DOHH2 (cell line): Measurements from ENCODE around the gene WNT3.
"Not testable (repeated sequence)": the region's sequence is repeated elsewhere in the genome, so short reads cannot be mapped to it uniquely, and the experiment has no call there.

ENCODE experiments used
- H3F3A ChIP-seq: fragments of 200-600 bp; sonication (generic), shearing (Covaris generic); 2 replicates; pipeline ENCODE4 v1.6.0; 2016; ENCODE audit warnings: antibody characterized with exemption, mild to moderate bottlenecking; ENCODE audit not compliant: control insufficient read depth, insufficient read depth
- H3K27ac ChIP-seq: fragments of 200-600 bp; sonication (generic); 2 replicates; pipeline ENCODE4 v1.5.1; 2014; ENCODE audit warnings: low read depth, mild to moderate bottlenecking, low read length, moderate library complexity
- H3K27me3 ChIP-seq: fragments of 200-600 bp; sonication (generic); 2 replicates; pipeline ENCODE4 v1.6.1; 2014; ENCODE audit warnings: mild to moderate bottlenecking, low read length, mixed read lengths; ENCODE audit not compliant: control insufficient read depth
- H3K36me3 ChIP-seq: fragments of 200-600 bp; sonication (generic); 2 replicates; pipeline ENCODE4 v1.6.1; 2014; ENCODE audit warnings: mild to moderate bottlenecking, low read length, moderate library complexity, mixed read lengths; ENCODE audit not compliant: control insufficient read depth
- H3K4me1 ChIP-seq: fragments of 200-600 bp; sonication (generic); 2 replicates; pipeline ENCODE4 v1.6.1; 2014; ENCODE audit warnings: mild to moderate bottlenecking, low read length, mixed read lengths; ENCODE audit not compliant: control insufficient read depth
- H3K4me2 ChIP-seq: fragments of 200-600 bp; sonication (generic); 2 replicates; pipeline ENCODE4 v1.6.0; 2014; ENCODE audit warnings: mild to moderate bottlenecking, low read length, moderate library complexity
- H3K4me3 ChIP-seq: fragments of 200-600 bp; sonication (generic); 2 replicates; pipeline ENCODE4 v1.5.1; 2014; ENCODE audit warnings: mild to moderate bottlenecking, low read length, mixed read lengths
- H3K79me2 ChIP-seq: fragments of 200-600 bp; sonication (generic); 2 replicates; pipeline ENCODE4 v1.6.1; 2014; ENCODE audit warnings: mild to moderate bottlenecking, low read length, mixed read lengths; ENCODE audit not compliant: control insufficient read depth
- H3K9me2 ChIP-seq: fragments of 200-600 bp; sonication (generic); replicated peaks from 2 replicates; pipeline ENCODE4 v1.6.1; 2014; ENCODE audit warnings: mild to moderate bottlenecking, low read length, mixed read lengths; ENCODE audit not compliant: control insufficient read depth
- H3K9me3 ChIP-seq: fragments of 200-600 bp; sonication (generic); 2 replicates; pipeline ENCODE4 v1.6.1; 2014; ENCODE audit warnings: antibody characterized with exemption, low read length, mixed read lengths; ENCODE audit not compliant: control insufficient read depth, insufficient read depth
- H4K20me1 ChIP-seq: fragments of 200-600 bp; sonication (generic); 2 replicates; pipeline ENCODE4 v1.6.0; 2014; ENCODE audit warnings: low read depth, mild to moderate bottlenecking, antibody characterized with exemption, low read length, moderate library complexity; ENCODE audit not compliant: control insufficient read depth, insufficient read depth
- CTCF ChIP-seq: fragments of 200-600 bp; sonication (generic); IDR thresholded peaks from one replicate; pipeline ENCODE4 v1.5.1; 2014; ENCODE audit warnings: antibody characterized with exemption, mild to moderate bottlenecking, low read depth, low read length; ENCODE audit not compliant: poor library complexity, severe bottlenecking
- EZH2phosphoT487 ChIP-seq: fragments of 200-600 bp; sonication (generic); IDR thresholded peaks from 2 replicates; pipeline ENCODE4 v1.6.1; 2017; ENCODE audit warnings: borderline replicate concordance, mild to moderate bottlenecking, antibody characterized with exemption, low read length, moderate library complexity, mixed read lengths

WNT3 gene

GRCh38 chr17:46795379-46795952 is 23.0 kb downstream of the WNT3 start:
- no peaks in the 10 kb centered on the region for H3K36me3 ChIP-seq

GRCh38 chr17:46794318-46794717 is 24.2 kb downstream of the WNT3 start:
- Histone ChIP-seq H3K4me2 (no peak overlapping the region), H3K27ac (no peak overlapping the region)

More at GRCh38 chr17:46795379-46795952, 23.0 kb downstream of the WNT3 start:
- H3K4me1 ChIP-seq, result no peaks in the 10 kb centered on the region
- H3K4me2 ChIP-seq, result no peak overlapping the region
- peaks cover 16% of the 10 kb centered on the region for H3K27me3 ChIP-seq
- H3K27ac ChIP-seq, result no peak overlapping the region
- no peaks in the 10 kb centered on the region for H3K9me3 ChIP-seq
- H4K20me1 ChIP-seq, result no peaks in the 10 kb centered on the region
- no peak overlapping the region for H3K4me3 ChIP-seq
- TF ChIP-seq EZH2phosphoT487 (no peak), CTCF (no peak)
- no peaks in the 10 kb centered on the region for H3F3A ChIP-seq
- H3K79me2 ChIP-seq, result no peaks in the 10 kb centered on the region
- H3K9me2 ChIP-seq, result no peaks in the 10 kb centered on the region

GRCh38 chr17:46793541-46793940 is 25.0 kb downstream of the WNT3 start:
- no peaks in the 10 kb centered on the region for H4K20me1 ChIP-seq
- no peaks in the 10 kb centered on the region for H3K79me2 ChIP-seq
- H3K27me3 ChIP-seq, result peaks cover 16% of the 10 kb centered on the region
- H3K27ac ChIP-seq, result no peak overlapping the region
- H3K9me3 ChIP-seq, result no peaks in the 10 kb centered on the region
- H3K4me3 ChIP-seq, result no peak overlapping the region
- no peaks in the 10 kb centered on the region for H3K4me1 ChIP-seq
- TF ChIP-seq CTCF (no peak), EZH2phosphoT487 (no peak)
- H3K9me2 ChIP-seq, result no peaks in the 10 kb centered on the region
- H3F3A ChIP-seq, result no peaks in the 10 kb centered on the region
- H3K36me3 ChIP-seq, result no peaks in the 10 kb centered on the region
- H3K4me2 ChIP-seq, result no peak overlapping the region

More at GRCh38 chr17:46794318-46794717, 24.2 kb downstream of the WNT3 start:
- Histone ChIP-seq H3K9me2 (no peaks in the 10 kb centered on the region), H3F3A (no peaks in the 10 kb centered on the region), H3K27me3 (peaks cover 16% of the 10 kb centered on the region), H3K4me3 (no peak overlapping the region), H3K4me1 (no peaks in the 10 kb centered on the region), H4K20me1 (no peaks in the 10 kb centered on the region), H3K36me3 (no peaks in the 10 kb centered on the region), H3K9me3 (no peaks in the 10 kb centered on the region), H3K79me2 (no peaks in the 10 kb centered on the region)
- no peak for TF ChIP-seq CTCF
- no peak for TF ChIP-seq EZH2phosphoT487

- not testable (repeated sequence) for H3K79me2 ChIP-seq, H3K9me2 ChIP-seq, H3K27ac ChIP-seq, H3K4me2 ChIP-seq, H3K4me1 ChIP-seq, H3F3A ChIP-seq, H3K4me3 ChIP-seq, H3K36me3 ChIP-seq, H3K9me3 ChIP-seq, H4K20me1 ChIP-seq
- peaks cover 16% of the 10 kb centered on the region for H3K27me3 ChIP-seq
These were observed 25.5 kb downstream of the WNT3 start for GRCh38 chr17:46793023-46793422.
